Kidney (tissue), 14 donors: ENCODE data around the gene NCOA4. TPM values are rescaled to one million over a fixed set of nuclear protein-coding genes. Genes with fewer than 3 reads are reported as not detected.

Source experiments
- DNase-seq, 5 donors: peaks; one replicate each; pipeline ENCODE4 v3.0.0-alpha.2; 2013 to 2020
- FAIRE-seq: peaks from 2 replicates; lab custom pipeline; 2012; peaks lifted over from hg19 to GRCh38; lab: Jason Lieb, UNC
- H3K27ac ChIP-seq, 2 donors: one replicate each; pipeline ENCODE4 v1.7.0; 2013; ENCODE audit warnings: low read depth in 2 of 2, low read length in 2 of 2, inconsistent platforms in 1 of 2
- H3K27me3 ChIP-seq: one replicate; pipeline ENCODE4 v1.7.1; 2013; ENCODE audit warnings: low read length, inconsistent platforms; ENCODE audit not compliant: control insufficient read depth, insufficient read depth
- H3K36me3 ChIP-seq, 3 donors: one replicate each; pipeline versions ENCODE4 v1.7.0 to v1.7.1; 2013; ENCODE audit warnings: low read length in 3 of 3, control low read depth in 1 of 3, inconsistent platforms in 1 of 3; ENCODE audit not compliant: insufficient read depth in 3 of 3, control insufficient read depth in 2 of 3
- H3K4me1 ChIP-seq, 3 donors: one replicate each; pipeline versions ENCODE4 v1.7.0 to v1.7.1; 2013; ENCODE audit warnings: low read length in 3 of 3, inconsistent platforms in 1 of 3, low read depth in 1 of 3; ENCODE audit not compliant: control insufficient read depth in 2 of 3, insufficient read depth in 2 of 3
- H3K4me3 ChIP-seq, 3 donors: one replicate each; pipeline versions ENCODE4 v1.7.0 to v1.8.1; 2013; ENCODE audit warnings: low read length in 3 of 3, control low read depth in 1 of 3, inconsistent platforms in 1 of 3
- H3K9ac ChIP-seq, 3 donors: one replicate each; pipeline versions ENCODE4 v1.7.0 to v1.7.1; 2013; ENCODE audit warnings: low read length in 3 of 3, control low read depth in 1 of 3, inconsistent platforms in 1 of 3
- H3K9me3 ChIP-seq, 3 donors: one replicate each; pipeline versions ENCODE4 v1.7.0 to v1.7.1; 2013; ENCODE audit warnings: low read length in 3 of 3, control low read depth in 1 of 3, inconsistent platforms in 1 of 3; ENCODE audit not compliant: control insufficient read depth in 2 of 3, insufficient read depth in 1 of 3
- CTCF ChIP-seq: IDR thresholded peaks from 3 replicates; pipeline ENCODE4 v1.5.1; 2012; ENCODE audit warnings: mild to moderate bottlenecking, moderate library complexity, borderline replicate concordance; ENCODE audit not compliant: insufficient read depth; ENCODE audit errors: extremely low read depth
- intact Hi-C: fragments of 100-400 bp; cut with DNase I; formaldehyde crosslinking; loops from one replicate; pipeline ENCODE4 v1.11.1; 2022
- polyA plus RNA-seq: library from polyadenylated mRNA; stranded (reverse); fragments of 350-450 nt; fragmentation: Illumina TruSeq; extraction: RNeasy Lipid Tissue Mini Kit (QIAGEN cat#74804); gene quantifications from one replicate; pipeline ENCODE4 v1.2.3, GENCODE V29; 2014; ENCODE audit warnings: low read depth, low replicate concordance; ENCODE audit not compliant: insufficient read depth
- total RNA-seq: library from RNA; stranded (reverse); fragmentation: NEBNext Ultra II Directional; extraction: Animal tissue kit (Norgen Biotek cat#: 25700); gene quantifications from one replicate; pipeline ENCODE4 v1.2.1, GENCODE V29; 2021
- donor health status: control.
- donor health status: control.
- donor health status: control.
- donor health status: control.
- donor health status: control.
- donor health status: DM: yes; HTN: yes; CAD: no.
- donor health status: Normal renal cell carcinoma (clear cell type).

The NCOA4 gene
- total and polyA plus RNA-seq, 2 donors from 2014 or later = 83.7 to 133 TPM

GRCh38 chr10:46069771-46070463 is 39.5 kb upstream of the NCOA4 start:
- H3K27me3 ChIP-seq = no peaks in the 10 kb centered on the region
- intact Hi-C loops = no loop called here
- no peak overlapping the region for H3K4me3 ChIP-seq
- H3K4me1 ChIP-seq = no peaks in the 10 kb centered on the region
- FAIRE-seq (no peak), DNase-seq (no peak)
- H3K36me3 ChIP-seq = no peaks in the 10 kb centered on the region
- TF ChIP-seq CTCF = no peak
- H3K27ac ChIP-seq = no peak overlapping the region
- H3K9ac ChIP-seq = no peak overlapping the region
- H3K9me3 ChIP-seq = no peaks in the 10 kb centered on the region

GRCh38 chr10:46068905-46069304 is 38.5 kb upstream of the NCOA4 start:
- no peak overlapping the region for H3K27ac ChIP-seq
- FAIRE-seq (no peak), DNase-seq (no peak)
- no peak overlapping the region for H3K4me3 ChIP-seq
- intact Hi-C loops = no loop called here
- no peaks in the 10 kb centered on the region for H3K9me3 ChIP-seq
- no peaks in the 10 kb centered on the region for H3K4me1 ChIP-seq
- H3K36me3 ChIP-seq = no peaks in the 10 kb centered on the region
- no peak overlapping the region for H3K9ac ChIP-seq
- TF ChIP-seq CTCF = no peak
- H3K27me3 ChIP-seq = no peaks in the 10 kb centered on the region

DNA sequence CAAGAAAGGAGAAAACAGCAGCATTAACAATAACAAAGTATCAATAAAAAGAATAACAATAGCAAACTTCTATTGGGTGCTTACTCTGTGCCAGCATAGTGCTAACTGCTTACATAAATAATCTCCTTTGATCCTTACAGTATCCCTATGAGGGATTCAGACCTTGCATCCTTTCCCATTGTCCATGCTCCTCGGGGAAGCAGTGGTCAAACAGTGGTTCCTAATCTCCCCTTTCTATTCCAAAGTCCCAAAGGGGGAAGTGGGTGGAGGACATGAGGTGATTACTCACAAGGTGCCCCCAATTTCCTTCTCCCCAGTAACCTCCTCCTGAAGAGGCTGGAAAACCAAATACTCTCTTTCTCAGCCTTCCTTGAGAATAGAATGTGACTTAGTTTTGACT is 37.7 kb upstream of the NCOA4 start:
- Histone ChIP-seq H3K9me3 (no peaks in the 10 kb centered on the region), H3K36me3 (no peaks in the 10 kb centered on the region), H3K27ac (no peak overlapping the region), H3K27me3 (no peaks in the 10 kb centered on the region), H3K9ac (no peak overlapping the region), H3K4me3 (no peak overlapping the region), H3K4me1 (no peaks in the 10 kb centered on the region)
- intact Hi-C loops = no loop called here
- FAIRE-seq = no peak
- no peak for TF ChIP-seq CTCF
- DNase-seq = no peak

DNA sequence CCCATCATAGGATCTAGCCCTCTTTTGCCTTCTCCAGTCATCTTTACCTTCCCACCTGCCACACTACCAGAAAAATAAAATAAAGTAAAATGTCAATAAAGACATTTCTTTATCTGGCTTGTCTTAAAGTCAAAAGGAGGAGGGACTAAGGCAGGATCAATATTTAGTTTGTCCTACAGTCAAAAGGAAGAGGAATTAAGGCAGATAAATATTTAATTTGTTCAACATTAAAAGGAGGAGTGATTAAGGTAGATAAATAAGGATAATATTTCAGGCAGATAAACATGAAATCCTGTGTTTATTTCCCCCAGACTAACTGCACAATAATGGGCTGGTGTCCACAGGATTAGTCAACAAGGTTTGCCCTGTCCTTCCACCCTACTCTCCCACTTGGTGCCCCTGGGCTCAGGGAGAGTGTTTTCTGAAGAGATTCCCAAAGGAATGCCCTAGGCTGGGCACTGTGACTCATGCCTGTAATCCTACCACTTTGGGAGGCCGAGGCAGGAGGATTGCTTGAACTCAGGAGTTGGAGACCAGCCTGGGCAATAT is 33.9 kb upstream of the NCOA4 start:
- intact Hi-C loops = no loop called here
- no peaks in the 10 kb centered on the region for H3K4me1 ChIP-seq
- H3K36me3 ChIP-seq = no peaks in the 10 kb centered on the region
- H3K4me3 ChIP-seq = no peak overlapping the region
- H3K27ac ChIP-seq = no peak overlapping the region
- no peak for TF ChIP-seq CTCF
- H3K9me3 ChIP-seq = no peaks in the 10 kb centered on the region
- DNase-seq = no peak
- no peak for FAIRE-seq
- H3K27me3 ChIP-seq = no peaks in the 10 kb centered on the region
- H3K9ac ChIP-seq = no peak overlapping the region
